SHP77 treated with DMSO at 0.1 percent for 48 hours (cell line): ENCODE results near the gene EHD4.

Experiments
- DNase-seq: peaks from one replicate; lab custom pipeline; 2025; lab: John Stamatoyannopoulos, UW

The EHD4 gene

GRCh38 chr15:41860049-41860828, 112.1 kb downstream of the EHD4 start:
- DNase-seq = no peak

DNA sequence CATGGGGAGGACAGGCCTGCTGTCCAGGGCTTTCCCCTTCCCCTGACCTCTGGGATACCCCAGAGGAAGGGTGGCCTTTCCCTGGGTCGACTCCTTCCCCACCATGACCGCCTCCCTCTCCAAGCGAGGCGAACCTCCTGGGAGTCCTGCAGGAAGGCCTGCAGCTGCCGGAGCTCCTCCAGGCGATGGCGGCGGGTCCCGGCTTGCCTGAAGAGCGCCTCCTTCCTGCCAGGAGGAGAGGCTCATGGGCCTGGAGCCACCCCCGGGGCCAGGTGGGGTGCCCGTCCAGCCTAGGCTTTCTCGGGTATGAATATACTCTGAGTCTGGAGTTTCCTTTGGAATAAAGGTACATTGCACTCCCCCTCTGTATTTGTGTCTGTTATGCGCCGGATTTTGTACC, 113.6 kb downstream of the EHD4 start:
- DNase-seq = no peak

DNA sequence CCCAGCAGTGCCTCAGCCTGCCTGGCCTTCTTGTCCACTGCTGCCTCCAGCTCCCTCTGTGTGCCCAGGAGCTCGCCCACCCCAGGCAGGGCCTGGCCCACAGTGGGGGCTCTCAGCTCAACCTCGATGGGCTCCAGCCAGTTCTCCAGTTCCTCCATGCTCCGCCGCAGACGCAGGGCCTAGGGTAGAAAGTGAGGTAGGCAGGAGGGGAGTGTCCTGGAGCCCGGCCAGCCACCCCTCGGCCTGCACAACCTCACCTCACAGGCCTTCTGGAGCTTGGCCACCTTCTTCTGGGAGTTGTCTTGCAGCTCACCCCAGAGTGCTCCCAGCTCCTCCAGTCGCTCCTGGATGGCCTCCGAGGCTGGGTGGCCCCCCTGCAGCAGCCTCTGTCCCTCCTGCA, 115.0 kb downstream of the EHD4 start:
- no peak for DNase-seq

DNA sequence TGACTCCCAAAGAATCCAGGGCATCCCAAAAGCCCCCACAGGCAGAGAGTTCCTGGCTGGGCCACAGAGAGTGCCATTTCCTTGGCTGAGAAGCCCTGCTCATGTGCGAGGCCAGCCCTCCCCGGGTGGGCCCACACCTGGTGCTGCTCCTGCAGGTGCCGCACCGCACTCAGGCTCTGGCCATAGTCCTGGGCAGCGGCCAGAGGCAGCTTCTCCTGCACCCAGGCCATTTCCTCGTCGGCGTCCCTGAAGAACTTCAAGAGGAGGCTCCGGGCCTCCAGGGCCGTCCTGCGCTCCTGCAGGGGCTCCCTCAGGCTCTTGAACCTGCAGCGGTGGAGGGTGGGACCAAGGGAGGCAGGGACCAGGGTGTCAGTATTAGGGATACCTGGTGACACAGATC, 115.6 kb downstream of the EHD4 start:
- no peak for DNase-seq

GRCh38 chr15:41856262-41856661, 116.1 kb downstream of the EHD4 start:
- no peak for DNase-seq

GRCh38 chr15:41855261-41855961, 116.9 kb downstream of the EHD4 start:
- DNase-seq = no peak

DNA sequence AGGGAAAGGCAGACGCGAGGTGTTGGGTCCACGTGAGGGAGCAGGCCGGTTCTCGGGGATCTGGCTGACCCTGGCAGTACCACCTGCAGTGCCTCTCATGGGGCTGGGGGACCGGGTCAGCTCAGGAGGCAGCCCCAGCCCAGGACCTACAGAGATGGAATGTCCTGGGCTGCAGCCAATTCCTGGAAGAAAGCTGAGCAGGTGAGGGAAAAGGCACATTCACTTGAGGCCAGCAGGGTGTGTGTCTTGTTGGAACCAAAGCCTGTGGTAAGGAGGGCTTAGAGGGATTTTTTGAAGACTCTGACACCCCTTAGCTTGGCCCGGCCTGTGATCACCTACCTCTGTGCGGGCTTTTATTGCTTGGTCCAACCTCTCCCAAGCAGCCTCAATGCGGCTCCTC, 117.9 kb downstream of the EHD4 start:
- no peak for DNase-seq

- DNase-seq = no peak
Measured at GRCh38 chr15:41853831-41854230, 118.5 kb downstream of the EHD4 start.

DNA sequence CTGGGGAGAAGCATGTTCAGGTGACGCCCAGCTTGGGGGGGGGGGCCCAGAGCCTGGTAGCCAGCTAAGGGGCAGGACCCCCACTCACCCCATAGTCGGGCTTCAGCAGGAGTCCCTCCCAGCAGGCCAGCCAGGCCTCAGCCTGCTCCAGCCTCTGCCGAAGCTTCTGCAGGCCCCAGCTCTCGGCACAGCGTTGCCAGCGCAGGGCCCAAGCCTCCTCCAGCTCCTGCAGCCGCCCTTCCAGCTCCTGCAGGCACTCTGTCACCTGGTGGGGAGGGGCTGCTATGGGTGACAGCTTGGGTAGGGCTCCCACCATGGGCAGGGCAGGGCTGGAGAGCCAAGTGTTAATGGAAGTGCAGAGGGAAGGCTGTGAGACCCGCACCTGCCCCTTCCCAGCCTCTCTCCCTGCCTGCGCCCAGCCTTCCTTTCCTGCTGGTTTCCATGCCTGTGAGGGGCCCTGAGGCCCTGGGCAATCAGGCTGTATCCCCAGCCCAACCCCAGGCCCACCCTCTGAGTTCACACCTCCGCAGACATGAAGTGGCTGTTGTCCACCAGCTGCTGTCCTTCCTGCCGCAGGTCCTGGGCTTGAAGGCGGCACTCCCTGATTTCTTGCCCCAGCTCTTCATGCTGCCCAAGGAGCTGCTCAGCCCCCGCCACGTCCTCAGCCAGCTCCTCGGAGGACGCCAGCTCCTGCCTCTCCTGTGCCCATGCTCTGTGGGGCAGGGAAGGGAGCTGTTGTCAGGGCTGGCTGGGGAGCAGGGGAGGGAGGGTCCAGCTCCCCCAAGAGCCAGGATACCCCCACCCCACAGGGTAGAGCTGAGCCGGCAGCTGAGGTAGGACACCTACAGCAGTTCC, 119.4 kb downstream of the EHD4 start:
- no peak for DNase-seq

DNA sequence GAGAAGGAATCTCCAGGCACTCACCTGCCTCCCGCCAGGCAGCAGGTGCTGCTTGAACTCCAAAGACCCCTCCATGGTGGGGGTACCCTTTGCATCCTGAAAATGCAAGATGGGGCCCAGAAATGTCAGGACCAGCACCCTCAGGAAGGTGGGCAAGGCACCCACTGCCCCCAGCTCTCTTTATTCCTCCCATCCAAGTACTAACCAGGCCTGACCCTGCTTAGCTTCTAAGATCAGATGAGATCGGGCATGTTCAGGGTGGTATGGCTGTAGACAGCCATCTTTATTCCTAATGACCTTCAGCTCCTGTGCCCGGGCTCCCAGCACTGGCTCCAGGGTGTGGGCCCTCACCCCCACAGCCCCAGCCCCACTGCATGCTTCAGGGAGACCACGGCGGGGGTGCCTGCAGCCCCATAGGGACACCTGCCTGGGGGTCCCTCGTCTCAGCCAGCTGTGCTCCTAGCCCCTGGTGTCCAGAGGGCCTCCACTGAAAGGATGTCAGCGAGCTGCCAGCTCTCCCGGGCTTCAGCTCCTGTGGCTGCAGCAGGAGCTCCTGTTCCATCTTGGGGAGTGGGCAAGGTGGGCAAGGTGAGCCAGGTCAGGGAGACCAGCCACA, 120.5 kb downstream of the EHD4 start:
- no peak for DNase-seq

- no peak for DNase-seq
Measured at GRCh38 chr15:41851167-41851523, 121.2 kb downstream of the EHD4 start.

DNA sequence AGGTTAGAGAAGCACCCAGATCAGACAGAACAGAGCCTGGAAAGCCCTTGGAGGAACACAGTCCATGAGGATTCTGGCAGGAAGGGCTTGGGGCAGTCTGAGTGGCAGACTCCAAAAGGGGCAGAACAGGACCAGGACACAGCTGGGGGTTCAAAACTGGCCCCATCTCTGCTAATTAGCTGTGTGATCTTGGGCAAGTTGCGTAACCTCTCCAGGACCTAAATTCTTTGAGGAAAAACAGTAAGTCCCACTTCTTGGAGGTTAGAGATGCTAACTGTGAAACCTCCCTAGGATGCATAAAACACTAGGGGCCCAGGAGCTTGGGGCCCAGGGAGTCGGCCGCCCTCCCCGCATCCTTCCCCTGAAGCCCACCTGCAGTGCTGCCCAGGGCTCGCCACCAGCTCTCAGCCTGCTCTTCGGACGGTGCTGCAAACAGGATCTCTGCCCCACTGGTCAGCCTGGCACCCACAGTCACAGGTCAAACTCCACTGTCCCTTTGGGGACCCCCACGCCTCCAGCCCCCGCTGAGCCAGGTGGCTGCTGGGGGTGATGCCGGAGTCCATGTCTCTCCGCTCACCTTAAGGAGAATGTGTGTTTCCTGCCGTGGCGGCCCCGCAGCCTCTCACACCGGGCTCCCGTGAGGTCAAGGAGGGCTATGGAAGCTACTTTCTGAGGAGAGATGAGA, 121.7 kb downstream of the EHD4 start:
- no peak for DNase-seq

GRCh38 chr15:41849861-41850260, 122.5 kb downstream of the EHD4 start:
- DNase-seq = no peak

DNA sequence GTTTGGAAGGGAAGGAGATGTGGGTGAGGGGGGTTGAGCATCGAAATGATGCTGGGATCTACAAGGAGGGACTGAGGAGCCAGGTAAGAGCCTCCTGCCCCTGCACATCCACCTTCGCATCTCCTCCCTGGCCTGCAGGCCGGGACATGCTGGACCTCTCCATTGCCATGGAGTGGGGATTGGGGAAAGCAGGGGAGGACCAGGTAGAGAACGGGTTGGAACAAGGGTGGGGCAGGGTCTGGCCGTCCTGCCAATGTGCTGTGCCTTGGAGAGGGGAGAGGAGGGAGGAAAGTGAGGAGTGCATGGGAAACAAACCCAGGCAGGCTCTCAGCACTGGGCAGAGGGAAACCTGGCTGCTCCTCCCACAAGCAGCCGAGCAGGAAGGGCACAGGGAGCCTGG, 123.2 kb downstream of the EHD4 start:
- DNase-seq = no peak

GRCh38 chr15:41848631-41849030, 123.7 kb downstream of the EHD4 start:
- no peak for DNase-seq

DNA sequence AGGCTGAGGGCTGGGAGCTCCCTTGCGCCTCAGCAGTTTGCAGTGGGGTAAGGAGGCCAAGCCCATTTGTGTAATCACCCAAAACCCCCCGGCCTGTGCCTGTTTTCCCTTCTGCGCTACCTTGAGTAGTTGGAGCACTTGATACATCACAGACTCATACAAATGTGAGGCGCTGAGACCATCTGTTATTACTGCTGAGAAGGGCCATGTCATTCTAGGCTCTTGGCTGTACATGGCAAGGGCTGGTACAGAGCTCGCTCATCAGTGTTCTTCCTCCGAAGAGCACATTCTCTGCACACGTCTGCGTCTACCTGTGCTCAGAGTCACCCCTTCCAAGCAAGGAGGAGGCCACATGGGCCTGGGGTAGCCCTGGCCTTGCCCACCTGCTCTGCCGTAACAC, 124.4 kb downstream of the EHD4 start:
- no peak for DNase-seq

DNA sequence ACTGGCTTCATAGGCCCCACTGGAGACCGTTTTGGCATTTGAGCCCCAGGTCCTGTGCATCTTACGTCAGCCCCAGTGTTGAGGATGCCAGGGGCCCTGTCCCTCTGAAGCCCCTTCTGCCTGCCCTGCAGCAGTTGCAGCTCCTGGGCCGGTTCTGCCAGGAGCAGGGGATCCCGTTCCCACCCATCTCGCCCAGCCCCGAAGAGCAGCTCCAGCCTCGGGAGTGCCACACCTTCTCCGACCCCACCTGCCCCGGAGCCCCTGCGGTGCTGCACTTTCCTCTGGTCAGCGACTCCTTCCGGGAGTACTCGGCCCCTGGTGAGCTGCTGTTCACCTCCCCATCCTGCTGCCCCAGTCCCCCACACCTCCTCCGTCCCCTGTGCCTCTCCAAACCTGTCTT, 125.2 kb downstream of the EHD4 start:
- no peak for DNase-seq
